ENCODE measurements around the gene VOPP1.

- TF ChIP-seq POLR2A (IDR thresholded peaks at IDR 0.05) = no peak
- no peak for TF ChIP-seq POLR2AphosphoS5 (IDR thresholded peaks at IDR 0.05)
- TF ChIP-seq, protein P1, sequence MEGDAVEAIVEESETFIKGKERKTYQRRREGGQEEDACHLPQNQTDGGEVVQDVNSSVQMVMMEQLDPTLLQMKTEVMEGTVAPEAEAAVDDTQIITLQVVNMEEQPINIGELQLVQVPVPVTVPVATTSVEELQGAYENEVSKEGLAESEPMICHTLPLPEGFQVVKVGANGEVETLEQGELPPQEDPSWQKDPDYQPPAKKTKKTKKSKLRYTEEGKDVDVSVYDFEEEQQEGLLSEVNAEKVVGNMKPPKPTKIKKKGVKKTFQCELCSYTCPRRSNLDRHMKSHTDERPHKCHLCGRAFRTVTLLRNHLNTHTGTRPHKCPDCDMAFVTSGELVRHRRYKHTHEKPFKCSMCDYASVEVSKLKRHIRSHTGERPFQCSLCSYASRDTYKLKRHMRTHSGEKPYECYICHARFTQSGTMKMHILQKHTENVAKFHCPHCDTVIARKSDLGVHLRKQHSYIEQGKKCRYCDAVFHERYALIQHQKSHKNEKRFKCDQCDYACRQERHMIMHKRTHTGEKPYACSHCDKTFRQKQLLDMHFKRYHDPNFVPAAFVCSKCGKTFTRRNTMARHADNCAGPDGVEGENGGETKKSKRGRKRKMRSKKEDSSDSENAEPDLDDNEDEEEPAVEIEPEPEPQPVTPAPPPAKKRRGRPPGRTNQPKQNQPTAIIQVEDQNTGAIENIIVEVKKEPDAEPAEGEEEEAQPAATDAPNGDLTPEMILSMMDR (IDR thresholded peaks at IDR 0.05) = no peak
Measured at GRCh38 chr7:55545496-55545895, 26.8 kb downstream of the VOPP1 start.

All from suprapubic skin (tissue), 4 donors.